ENCODE results near the gene EPHA3. TPM values are rescaled to one million over a fixed set of nuclear protein-coding genes. Genes with fewer than 3 reads are reported as not detected.

The EPHA3 gene
- total and polyA plus RNA-seq, 10 of the 15 experiments (the other 5 are each of a cell fraction or from before 2014, with no cell fraction given), result 0.03 to 39.0 (median 0.07) TPM; not detected in 4

DNA sequence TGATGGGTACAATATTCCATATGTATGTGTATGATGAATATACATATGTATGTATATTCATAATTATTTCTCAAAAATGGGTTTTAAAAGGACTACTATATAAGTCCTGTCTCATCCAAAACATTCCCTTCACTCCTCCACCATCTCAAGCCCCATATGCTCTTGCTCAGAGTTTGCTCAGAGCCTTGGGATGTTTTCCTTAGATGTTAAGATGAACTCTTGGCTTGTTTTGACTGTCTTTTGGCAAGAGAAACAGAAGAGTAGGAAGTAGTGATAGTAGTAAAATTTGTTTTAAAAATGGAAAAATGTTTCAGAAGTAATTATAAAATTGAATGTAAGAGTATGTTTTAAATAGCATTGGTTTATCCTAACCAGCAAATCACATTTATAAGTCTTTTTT lies 6.2 kb upstream of the EPHA3 start:
- no peak overlapping the region for H3K27ac ChIP-seq (ENCODE audit: control insufficient read depth, insufficient read depth)
- ChIA-PET CTCF (no interaction called here), RAD21 (ENCODE audit: unreplicated experiment) (interaction anchor here (1.4 kb wide), 1 partner anchor 991 kb away, joined by 3 read pairs; no protein-coding TSS in a partner anchor), SMC1A (ENCODE audit: uncharacterized antibody, unreplicated experiment) (interaction anchor here (1.7 to 2.2 kb wide), 2 partner anchors 881 to 991 kb away, joined by 5 to 6 read pairs; no protein-coding TSS in a partner anchor), POLR2A (no interaction called here)
- no peaks in the 10 kb centered on the region for H3K4me1 ChIP-seq (ENCODE audit: control insufficient read depth, insufficient read depth, low read length)
- H3K4me2 ChIP-seq (ENCODE audit: control insufficient read depth, insufficient read depth), result no peak overlapping the region
- H4K20me1 ChIP-seq (ENCODE audit: control insufficient read depth, insufficient read depth), result no peaks in the 10 kb centered on the region
- BruUV-seq (replicated peaks), result no TSS peak
- H3K79me2 ChIP-seq (ENCODE audit: control insufficient read depth, insufficient read depth, low read length), result no peaks in the 10 kb centered on the region
- H3K36me3 ChIP-seq (ENCODE audit: control insufficient read depth in 2 of 2, insufficient read depth in 2 of 2, low read length in 1 of 2), result no peaks in the 10 kb centered on the region
- no peak overlapping the region for H3K9ac ChIP-seq (ENCODE audit: control insufficient read depth, insufficient read depth, low read length)
- FAIRE-seq (no peak), ATAC-seq (no peak), DNase-seq (ENCODE audit: low read depth, low spot score) (no peak)
- H3K4me3 ChIP-seq, result no peak overlapping the region
- in situ Hi-C loops (cut with MboI), result loop anchor here (5.0 kb wide), 1 partner anchor 894 kb away; no protein-coding TSS in a partner anchor
- H3K27me3 ChIP-seq (replicated peaks in 1 of 2; ENCODE audit: control insufficient read depth in 2 of 2, insufficient read depth in 2 of 2, low read length in 1 of 2), result no peaks in the 10 kb centered on the region
- no peaks in the 10 kb centered on the region for H3K9me3 ChIP-seq (replicated peaks; ENCODE audit: control insufficient read depth, insufficient read depth, low read length)
- H2AFZ ChIP-seq (ENCODE audit: control insufficient read depth, low read depth, low read length), result no peak overlapping the region
- intact Hi-C loops (cut with micrococcal nuclease; ENCODE audit: unreplicated experiment), result loop anchor here (10.0 kb wide), 1 partner anchor 994 kb away; no protein-coding TSS in a partner anchor
- no peak for TF ChIP-seq MLLT1 (IDR thresholded peaks at IDR 0.05)
- TF ChIP-seq TCF12 (IDR thresholded peaks at IDR 0.05; ENCODE audit: low read depth, low read length), result no peak
- TF ChIP-seq KDM1A (IDR thresholded peaks at IDR 0.05; ENCODE audit: borderline replicate concordance), result no peak
- TF ChIP-seq RFX5 (IDR thresholded peaks at IDR 0.05; ENCODE audit: low read depth, low read length), result no peak
- TF ChIP-seq GATAD2B (conservative IDR thresholded peaks at IDR 0.05; ENCODE audit: low read depth), result no peak
- TF ChIP-seq CHD4 (IDR thresholded peaks at IDR 0.05), result no peak
- TF ChIP-seq ZSCAN29 (IDR thresholded peaks at IDR 0.05), result no peak
- TF ChIP-seq BCL3 (IDR thresholded peaks at IDR 0.05; ENCODE audit: borderline replicate concordance, insufficient read depth, low read depth, low read length, poor library complexity, severe bottlenecking), result no peak

Data from GM12878 (cell line).